Activated T-cell treated with anti-CD3 and anti-CD28 coated beads, Interleukin-2, amount 50 U/mL, for 24 hours (primary cell): ENCODE results near the gene LBHD1.
A peak's percentile ranks its signal among the peaks of the same experiment; 100 is the strongest.
"Not testable (repeated sequence)": the region's sequence is repeated elsewhere in the genome, so short reads cannot be mapped to it uniquely, and the experiment has no call there.

Source experiments
- DNase-seq: peaks from one replicate; pipeline ENCODE4 v3.0.0-alpha.2; 2020
- H3K27ac Mint-ChIP-seq: 2 replicates; pipeline ENCODE4 v1.8.0; 2020; ENCODE audit warnings: mild to moderate bottlenecking, mixed read lengths
- H3K27me3 Mint-ChIP-seq: 2 replicates; pipeline ENCODE4 v1.8.0; 2020; ENCODE audit warnings: mixed read lengths
- H3K36me3 Mint-ChIP-seq: 2 replicates; pipeline ENCODE4 v1.8.0; 2020; ENCODE audit warnings: low read depth, mixed read lengths
- H3K4me1 Mint-ChIP-seq: 2 replicates; pipeline ENCODE4 v1.8.0; 2020; ENCODE audit warnings: low read depth, mixed read lengths
- H3K4me3 Mint-ChIP-seq: 2 replicates; pipeline ENCODE4 v1.8.0; 2020; ENCODE audit warnings: mild to moderate bottlenecking, moderate library complexity, mixed read lengths
- H3K9me3 Mint-ChIP-seq: 2 replicates; pipeline ENCODE4 v1.8.0; 2020; ENCODE audit warnings: mixed read lengths

Gene LBHD1

DNA sequence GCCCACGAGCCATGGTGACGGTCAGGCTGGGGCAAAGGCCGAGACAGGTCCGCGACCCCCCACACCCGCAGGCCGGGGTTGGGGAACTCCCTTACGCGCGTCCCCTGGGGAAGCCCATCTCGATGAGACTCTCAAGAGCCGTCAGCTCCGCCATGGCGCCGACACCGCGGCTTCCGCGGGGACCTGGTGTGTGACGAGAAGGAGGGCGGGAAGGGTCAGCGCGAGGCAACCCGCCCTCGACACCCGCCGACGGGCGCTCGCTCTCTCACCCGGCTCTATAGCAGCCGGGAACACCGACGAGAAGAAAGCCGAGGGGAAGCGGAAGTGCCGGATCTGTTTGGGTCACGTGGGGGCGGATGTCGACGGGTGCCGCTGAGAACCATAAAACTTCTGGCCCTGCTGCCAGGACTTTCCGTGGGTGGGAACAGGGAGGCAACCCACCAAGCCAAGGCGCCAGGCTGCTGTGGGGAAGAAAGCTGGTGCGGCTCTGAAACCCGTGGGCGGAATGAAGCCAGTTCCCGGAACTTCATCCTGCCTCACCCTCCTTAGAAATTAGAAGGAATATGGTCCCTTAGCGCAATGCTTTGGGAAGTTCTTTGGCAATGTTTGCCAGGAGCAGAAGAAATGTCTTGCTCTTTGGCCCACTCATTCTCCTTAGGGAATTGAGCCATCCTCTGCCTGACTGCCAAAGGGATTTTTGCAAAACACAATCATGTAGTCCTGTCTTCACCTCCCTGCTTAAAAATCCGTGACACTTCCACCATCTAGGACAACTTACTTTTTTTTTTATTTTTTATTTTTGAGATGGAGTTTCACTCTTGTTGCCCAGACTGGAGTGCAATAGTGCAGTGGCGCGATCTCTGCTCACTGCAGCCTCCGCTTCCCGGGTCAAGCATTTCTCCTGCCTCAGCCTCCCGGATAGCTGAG lies 7.0 kb upstream of the LBHD1 start, which contains the start of gene UBXN1:
UBXN1 (minus strand) TSS at position 304 of the 927 bp plus-strand sequence; CDS start at position 154, 150 bp downstream.
- Mint-ChIP-seq H3K9me3 (no peaks in the 10 kb centered on the region), H3K36me3 (peaks cover 44% of the 10 kb centered on the region), H3K4me1 (peaks cover 40% of the 10 kb centered on the region), H3K27me3 (no peaks in the 10 kb centered on the region), H3K27ac (peak within 1 kb of the TSS; percentile 95), H3K4me3 (peak within 1 kb of the TSS; percentile 92)
- peak; percentile 89 for DNase-seq

DNA sequence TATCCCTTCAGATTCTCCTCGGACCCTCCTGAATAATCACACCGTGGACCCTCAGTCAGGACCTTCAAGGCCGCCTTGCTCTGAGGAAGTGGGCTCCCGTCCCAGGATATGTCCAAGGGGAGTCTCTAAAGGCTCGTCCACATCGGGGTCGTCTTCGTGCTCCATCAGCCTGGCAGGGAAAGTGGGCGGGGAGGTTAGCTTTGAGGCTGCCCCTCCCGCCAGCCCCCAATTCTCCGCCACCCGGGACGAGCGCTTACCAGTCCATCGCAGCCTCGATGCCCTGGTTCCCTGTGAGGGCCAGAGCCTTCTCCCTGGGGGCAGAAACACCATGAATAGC lies 6.3 kb upstream of the LBHD1 start:
- Mint-ChIP-seq H3K36me3 (peaks cover 50% of the 10 kb centered on the region), H3K27ac (peak overlapping the region; percentile 95), H3K4me3 (peak overlapping the region; percentile 92)

DNA sequence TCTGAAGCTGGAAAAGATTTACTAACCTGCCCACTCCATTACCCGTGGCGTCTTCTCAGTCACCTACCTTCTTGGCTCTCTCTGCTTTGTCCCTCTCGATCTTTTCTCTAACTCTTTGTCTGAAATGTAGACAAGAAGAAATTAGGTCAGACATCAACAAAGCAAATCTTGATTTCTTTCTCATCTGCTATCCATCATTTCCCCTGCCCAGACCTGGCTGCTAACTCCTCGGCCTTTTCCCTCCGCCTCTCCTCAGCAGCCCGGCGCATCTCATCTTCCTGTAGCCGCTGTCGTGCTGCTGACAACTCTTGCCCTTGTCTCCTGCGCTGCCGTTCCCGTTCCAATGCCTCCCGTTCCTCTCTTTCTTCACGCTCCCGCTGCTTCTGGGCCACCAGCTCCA lies 5.6 kb upstream of the LBHD1 start:
- peaks cover 57% of the 10 kb centered on the region for H3K36me3 Mint-ChIP-seq

More for the DNA sequence above, 6.3 kb upstream of the LBHD1 start:
- Mint-ChIP-seq H3K4me1 (peaks cover 45% of the 10 kb centered on the region), H3K27me3 (no peaks in the 10 kb centered on the region), H3K9me3 (no peaks in the 10 kb centered on the region)
- no peak for DNase-seq

DNA sequence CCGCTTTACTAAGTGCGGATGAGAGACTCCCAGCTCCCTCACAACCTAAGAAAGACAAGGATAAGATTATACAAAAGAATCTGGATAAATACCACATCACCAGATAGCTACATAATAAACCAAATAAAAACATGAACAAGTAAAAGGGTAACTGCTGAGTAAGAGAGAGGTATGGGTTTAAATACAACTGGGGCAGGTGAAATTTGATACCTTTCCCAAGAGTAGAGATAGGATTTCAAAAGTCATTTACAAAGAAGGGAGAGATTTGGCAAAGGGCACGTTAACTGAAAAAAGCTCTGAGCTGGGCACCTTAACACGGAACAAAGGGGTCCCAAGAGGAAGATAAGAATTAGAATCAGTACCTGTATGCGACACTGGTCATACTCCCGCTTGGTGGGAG lies 5.1 kb upstream of the LBHD1 start:
- peak overlapping the region; percentile 92 for H3K4me3 Mint-ChIP-seq
- H3K4me1 Mint-ChIP-seq = peaks cover 57% of the 10 kb centered on the region
- H3K36me3 Mint-ChIP-seq = peaks cover 63% of the 10 kb centered on the region
- no peaks in the 10 kb centered on the region for H3K9me3 Mint-ChIP-seq
- peak overlapping the region; percentile 95 for H3K27ac Mint-ChIP-seq
- no peaks in the 10 kb centered on the region for H3K27me3 Mint-ChIP-seq
- DNase-seq = no peak

More for the DNA sequence above, 5.6 kb upstream of the LBHD1 start:
- DNase-seq = no peak
- Mint-ChIP-seq H3K4me3 (peak overlapping the region; percentile 92), H3K27me3 (no peaks in the 10 kb centered on the region), H3K4me1 (peaks cover 52% of the 10 kb centered on the region), H3K27ac (peak overlapping the region; percentile 95), H3K9me3 (no peaks in the 10 kb centered on the region)

DNA sequence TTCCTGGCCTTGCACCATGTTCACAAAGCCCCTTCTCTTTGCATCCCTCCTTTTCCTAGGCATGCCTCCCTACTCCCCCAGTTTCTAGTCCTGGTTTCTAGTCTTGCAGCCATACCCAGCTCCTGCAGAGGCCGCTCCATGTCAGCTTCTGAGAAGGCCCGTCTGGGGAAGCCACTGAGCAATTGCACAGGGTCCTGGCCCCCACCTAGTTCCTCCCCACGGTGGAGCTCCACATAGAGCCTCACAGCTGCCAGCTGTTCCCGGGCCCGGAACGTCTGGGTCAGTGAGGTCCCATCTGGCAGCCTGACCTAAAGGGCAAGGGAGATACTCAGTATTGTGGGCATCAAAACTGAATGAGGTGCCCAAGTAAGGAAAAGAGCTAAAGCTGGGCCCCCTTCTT lies 4.6 kb upstream of the LBHD1 start:
- Mint-ChIP-seq H3K4me3 (peak overlapping the region; percentile 92), H3K4me1 (peaks cover 58% of the 10 kb centered on the region), H3K27ac (peak overlapping the region; percentile 95), H3K27me3 (no peaks in the 10 kb centered on the region), H3K9me3 (no peaks in the 10 kb centered on the region), H3K36me3 (peaks cover 67% of the 10 kb centered on the region)
- no peak for DNase-seq

DNA sequence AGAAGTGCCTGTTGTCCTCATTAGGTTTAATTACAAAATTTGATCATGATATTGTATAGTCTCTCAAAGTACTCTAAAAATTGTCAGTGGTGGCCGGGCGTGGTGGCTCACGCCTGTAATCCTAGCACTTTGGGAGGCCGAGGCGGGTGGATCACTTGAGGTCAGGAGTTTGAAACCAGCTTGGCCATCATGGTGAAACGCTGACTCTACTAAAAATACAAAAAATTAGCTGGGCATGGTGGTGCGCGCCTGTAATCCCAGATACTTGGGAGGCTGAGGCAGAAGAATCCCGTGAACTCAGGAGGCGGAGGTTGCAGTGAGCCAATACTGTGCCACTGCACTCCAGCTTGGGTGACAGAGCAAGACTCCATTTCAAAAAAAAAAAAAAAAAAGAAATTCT lies 3.3 kb upstream of the LBHD1 start:
- H3K27ac Mint-ChIP-seq = peak overlapping the region; percentile 69
- not testable (repeated sequence) for H3K9me3 Mint-ChIP-seq, DNase-seq, H3K4me3 Mint-ChIP-seq, H3K27me3 Mint-ChIP-seq
- H3K4me1 Mint-ChIP-seq = peaks cover 53% of the 10 kb centered on the region
- H3K36me3 Mint-ChIP-seq = peaks cover 80% of the 10 kb centered on the region

DNA sequence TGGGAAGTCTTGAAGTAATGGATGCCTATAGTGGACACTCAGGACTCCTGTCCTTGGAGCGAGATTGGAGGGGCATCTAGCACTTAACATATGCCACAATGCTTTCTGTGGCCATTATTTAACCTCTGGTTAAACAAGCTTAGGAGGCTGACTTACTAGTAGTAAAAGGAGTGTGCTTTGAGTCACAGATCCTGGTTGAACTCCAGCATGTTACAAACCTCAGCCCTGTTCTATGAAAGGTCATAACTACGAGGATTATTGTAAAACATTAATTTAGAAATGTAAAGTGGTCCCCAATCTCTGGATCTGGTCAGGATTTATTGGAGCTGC lies 1.1 kb upstream of the LBHD1 start:
- H3K27me3 Mint-ChIP-seq = no peaks in the 10 kb centered on the region
- H3K9me3 Mint-ChIP-seq = no peaks in the 10 kb centered on the region
- H3K4me1 Mint-ChIP-seq = peaks cover 60% of the 10 kb centered on the region
- H3K27ac Mint-ChIP-seq = peak overlapping the region; percentile 98
- no peak for DNase-seq
- peaks cover 92% of the 10 kb centered on the region for H3K36me3 Mint-ChIP-seq
- peak overlapping the region; percentile 94 for H3K4me3 Mint-ChIP-seq

DNA sequence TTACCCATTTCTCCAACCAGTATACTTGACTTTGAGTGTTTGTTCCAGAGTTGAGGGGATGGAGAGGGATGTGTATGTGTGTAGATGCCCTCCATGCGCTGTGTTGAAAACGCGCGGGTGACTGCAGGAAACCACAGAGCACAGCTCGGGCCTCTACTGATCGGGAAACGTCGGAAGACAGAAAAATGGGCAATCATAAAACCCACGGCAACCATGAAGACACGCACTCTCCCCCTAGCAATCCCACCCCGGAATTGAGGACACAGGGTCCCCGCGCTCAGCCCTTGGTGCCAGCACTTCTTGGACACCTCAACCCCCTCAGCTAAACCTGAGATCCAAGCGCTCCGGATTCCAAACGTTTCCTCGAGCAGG lies 845 bp downstream of the LBHD1 start:
- peaks cover 92% of the 10 kb centered on the region for H3K36me3 Mint-ChIP-seq
- H3K4me1 Mint-ChIP-seq = peaks cover 58% of the 10 kb centered on the region
- H3K27me3 Mint-ChIP-seq = no peaks in the 10 kb centered on the region
- peak overlapping the region; percentile 94 for H3K4me3 Mint-ChIP-seq
- H3K9me3 Mint-ChIP-seq = no peaks in the 10 kb centered on the region
- H3K27ac Mint-ChIP-seq = peak overlapping the region; percentile 98
- DNase-seq = no peak

DNA sequence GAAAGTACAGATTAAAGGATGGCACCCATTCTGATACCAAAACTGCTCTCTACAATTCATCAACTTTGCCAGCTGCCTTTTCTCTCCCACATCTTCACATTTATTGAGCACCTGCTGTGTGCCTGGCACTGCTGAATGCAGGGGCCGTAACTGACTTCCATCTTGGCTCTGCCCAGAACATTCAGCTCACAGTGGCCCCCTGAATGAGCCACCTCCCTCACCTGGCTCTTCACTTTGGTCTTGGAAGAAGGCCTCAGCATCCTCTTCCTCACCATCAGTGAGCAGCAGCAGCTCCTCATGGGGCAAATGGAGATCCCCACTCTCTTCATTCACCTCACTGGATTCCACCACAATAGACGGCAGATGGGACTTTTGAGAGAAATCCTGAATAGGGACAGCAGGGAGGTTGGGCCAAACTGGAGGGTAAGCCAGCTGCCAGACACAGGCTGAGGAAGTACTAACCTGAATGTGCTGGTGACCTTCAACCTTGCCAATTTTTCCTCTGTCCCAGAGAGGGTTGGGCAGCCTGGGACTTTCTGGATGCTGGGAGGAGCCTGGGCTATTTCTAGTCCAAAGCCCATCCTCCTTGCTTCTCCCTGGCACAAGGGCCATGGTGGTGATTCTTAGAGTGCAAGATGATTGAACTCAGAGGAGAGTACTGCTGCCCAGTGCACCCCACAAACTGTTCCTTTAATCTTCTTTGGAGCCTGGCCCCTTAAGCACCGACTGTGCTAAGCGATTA lies 2.5 kb downstream of the LBHD1 start:
- Mint-ChIP-seq H3K4me3 (peak overlapping the region; percentile 94), H3K4me1 (peaks cover 53% of the 10 kb centered on the region), H3K27me3 (no peaks in the 10 kb centered on the region), H3K36me3 (peaks cover 96% of the 10 kb centered on the region), H3K9me3 (no peaks in the 10 kb centered on the region), H3K27ac (peak overlapping the region; percentile 98)
- DNase-seq = no peak

DNA sequence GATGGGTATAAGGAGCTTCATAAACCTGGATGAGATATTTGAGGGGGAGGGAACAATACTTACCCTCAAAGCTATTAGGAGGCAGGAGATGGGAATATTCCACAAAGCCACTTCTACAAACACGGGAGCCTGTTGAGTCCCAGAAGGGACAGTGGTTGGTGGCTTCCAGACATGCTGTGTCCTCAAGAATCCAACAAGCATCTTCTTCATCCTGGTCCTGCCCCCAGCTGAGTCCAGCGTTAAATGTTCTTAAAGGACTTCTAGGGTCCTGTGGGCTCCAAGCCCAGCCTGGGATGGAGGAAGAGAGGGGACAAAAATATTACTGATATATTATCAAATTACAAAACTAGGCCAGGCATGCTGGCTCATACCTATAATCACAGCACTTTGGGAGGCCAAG lies 4.6 kb downstream of the LBHD1 start:
- H3K27ac Mint-ChIP-seq = peak overlapping the region; percentile 97
- peak overlapping the region; percentile 98 for H3K4me3 Mint-ChIP-seq
- no peaks in the 10 kb centered on the region for H3K27me3 Mint-ChIP-seq
- H3K4me1 Mint-ChIP-seq = peaks cover 46% of the 10 kb centered on the region
- no peak for DNase-seq
- H3K36me3 Mint-ChIP-seq = peaks cover 95% of the 10 kb centered on the region
- no peaks in the 10 kb centered on the region for H3K9me3 Mint-ChIP-seq

DNA sequence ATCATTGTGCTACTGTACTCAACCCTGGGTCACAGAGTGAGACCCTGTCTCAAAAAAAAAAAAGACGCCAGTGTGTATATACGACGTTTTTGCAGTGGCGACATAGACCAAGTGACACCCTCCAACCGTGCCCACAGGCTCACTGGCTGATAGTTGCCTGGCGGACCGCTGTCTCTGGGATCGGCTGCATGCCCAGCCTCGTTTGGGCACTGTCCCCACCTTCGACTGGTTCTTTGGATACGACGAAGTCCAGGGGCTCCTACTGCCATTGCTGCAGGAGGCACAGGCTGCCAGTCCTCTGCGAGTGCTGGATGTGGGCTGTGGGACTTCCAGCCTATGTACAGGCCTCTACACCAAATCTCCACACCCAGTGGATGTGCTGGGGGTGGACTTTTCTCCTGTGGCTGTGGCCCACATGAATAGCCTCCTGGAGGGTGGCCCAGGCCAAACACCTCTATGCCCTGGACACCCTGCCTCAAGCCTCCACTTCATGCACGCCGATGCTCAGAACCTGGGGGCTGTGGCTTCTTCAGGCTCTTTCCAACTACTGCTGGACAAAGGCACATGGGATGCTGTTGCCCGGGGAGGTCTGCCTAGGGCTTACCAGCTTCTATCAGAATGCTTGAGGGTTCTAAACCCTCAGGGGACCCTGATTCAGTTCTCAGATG lies 5.7 kb downstream of the LBHD1 start:
- DNase-seq = peak; percentile 62
- peaks cover 93% of the 10 kb centered on the region for H3K36me3 Mint-ChIP-seq
- no peaks in the 10 kb centered on the region for H3K9me3 Mint-ChIP-seq
- no peaks in the 10 kb centered on the region for H3K27me3 Mint-ChIP-seq
- H3K4me3 Mint-ChIP-seq = peak overlapping the region; percentile 98
- H3K4me1 Mint-ChIP-seq = peaks cover 45% of the 10 kb centered on the region
- H3K27ac Mint-ChIP-seq = peak overlapping the region; percentile 97

DNA sequence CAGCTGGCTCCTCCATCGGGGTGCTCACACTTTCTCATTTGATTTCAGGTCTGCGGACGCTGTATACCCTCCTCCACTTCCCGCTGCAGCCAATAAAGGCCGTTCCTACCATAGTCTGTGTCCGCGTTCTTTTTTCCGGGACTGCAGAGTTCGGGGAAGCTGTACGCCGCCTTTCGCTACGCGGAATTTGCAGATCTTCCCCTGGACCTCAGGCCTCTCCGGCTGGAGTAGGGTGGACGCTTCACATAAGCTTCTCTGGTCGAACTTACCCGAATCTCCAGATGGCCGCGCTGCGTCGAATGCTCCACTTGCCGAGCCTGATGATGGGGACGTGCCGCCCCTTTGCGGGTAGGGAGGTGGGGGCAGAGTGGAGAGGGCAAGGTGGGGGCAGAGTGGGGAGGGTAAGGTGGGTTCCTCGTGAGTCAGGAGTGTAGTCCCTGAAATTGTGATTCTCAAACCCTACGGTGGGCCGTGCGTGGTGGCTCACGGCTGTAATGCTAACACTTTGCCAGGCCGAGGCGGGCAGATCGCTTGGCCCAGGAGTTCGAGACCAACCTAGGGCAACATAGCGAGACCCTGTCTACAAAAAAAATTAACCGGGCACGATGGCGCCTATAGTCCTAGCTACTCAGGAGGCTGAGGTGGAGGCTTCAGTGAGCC lies 6.3 kb downstream of the LBHD1 start:
- peak overlapping the region; percentile 98 for H3K4me3 Mint-ChIP-seq
- H3K9me3 Mint-ChIP-seq = no peaks in the 10 kb centered on the region
- peaks cover 92% of the 10 kb centered on the region for H3K36me3 Mint-ChIP-seq
- H3K27ac Mint-ChIP-seq = peak overlapping the region; percentile 97
- peaks cover 47% of the 10 kb centered on the region for H3K4me1 Mint-ChIP-seq
- no peaks in the 10 kb centered on the region for H3K27me3 Mint-ChIP-seq
- peak; percentile 79 for DNase-seq

DNA sequence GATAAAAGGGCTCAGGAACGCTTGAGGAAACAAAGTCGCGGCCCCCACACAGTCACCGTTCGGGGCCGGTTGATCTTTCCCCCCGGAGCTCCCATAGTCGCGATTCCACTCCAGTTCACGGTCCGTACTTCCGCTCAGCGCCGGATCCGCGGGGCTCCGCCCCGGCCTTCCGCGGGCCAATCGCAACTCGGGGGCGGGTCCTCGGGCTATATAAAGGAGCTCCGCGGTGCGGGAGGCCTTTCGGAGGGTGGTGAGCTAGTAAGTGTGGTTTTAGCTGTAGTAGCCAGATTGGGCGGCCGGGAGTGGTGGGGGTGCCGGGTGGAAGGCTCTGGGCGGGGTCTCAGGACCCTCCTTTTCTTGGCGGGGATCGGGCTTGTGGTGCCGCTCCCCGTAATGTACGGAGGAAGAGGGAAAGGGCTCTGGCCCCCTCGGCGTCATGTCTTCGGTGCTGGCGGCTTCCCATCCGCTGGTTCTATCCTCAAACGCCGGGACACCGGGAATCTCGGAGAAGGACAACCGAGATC lies 6.9 kb downstream of the LBHD1 start, which contains the start of the genes C11orf98 and CSKMT:
C11orf98 (minus strand) TSS at position 136 of the 524 bp plus-strand sequence; CDS start at position 95, 41 bp downstream.
CSKMT (plus strand) TSS at position 238 of the 524 bp plus-strand sequence. CDS start 568 bp downstream, outside the sequence.
- Mint-ChIP-seq H3K27me3 (no peaks in the 10 kb centered on the region), H3K4me3 (peak within 1 kb of the TSS; percentile 98), H3K9me3 (no peaks in the 10 kb centered on the region), H3K36me3 (peaks cover 91% of the 10 kb centered on the region), H3K4me1 (peaks cover 43% of the 10 kb centered on the region), H3K27ac (peak within 1 kb of the TSS; percentile 97)
- peak; percentile 99 for DNase-seq
